Activated CD4-positive, alpha-beta T cell treated with anti-CD3 and anti-CD28 coated beads, Interleukin-2, amount 10 ng/mL, durations not matched to agents 24 days and 14 days (primary cell): ENCODE results near the gene SGCG. TPM values are rescaled to one million over a fixed set of nuclear protein-coding genes. Genes with fewer than 3 reads are reported as not detected.

Source experiments
- DNase-seq: peaks from one replicate; pipeline ENCODE4 v3.0.0; 2022
- H3K27ac Mint-ChIP-seq: one replicate; pipeline ENCODE4 v1.8.0; 2022; ENCODE audit warnings: mild to moderate bottlenecking, mixed read lengths
- H3K27me3 Mint-ChIP-seq: one replicate; pipeline ENCODE4 v1.8.0; 2022; ENCODE audit warnings: mixed read lengths
- H3K36me3 Mint-ChIP-seq: one replicate; pipeline ENCODE4 v1.8.0; 2022; ENCODE audit warnings: low read depth, mild to moderate bottlenecking, mixed read lengths
- H3K4me1 Mint-ChIP-seq: one replicate; pipeline ENCODE4 v1.8.0; 2021; ENCODE audit warnings: mixed read lengths
- H3K4me3 Mint-ChIP-seq: one replicate; pipeline ENCODE4 v1.8.0; 2022; ENCODE audit warnings: mild to moderate bottlenecking, moderate library complexity, mixed read lengths
- H3K9me3 Mint-ChIP-seq: one replicate; pipeline ENCODE4 v1.8.0; 2021; ENCODE audit warnings: mixed read lengths
- intact Hi-C: fragments of 100-400 bp; cut with micrococcal nuclease; formaldehyde crosslinking; loops from one replicate; pipeline ENCODE4 v1.15.1; 2023
- total RNA-seq: library from RNA; stranded (reverse); gene quantifications from 2 replicates; pipeline ENCODE4 v1.2.3, GENCODE V29; 2022

Gene SGCG
- total RNA-seq, 1 donor from 2014 or later, result not detected

DNA sequence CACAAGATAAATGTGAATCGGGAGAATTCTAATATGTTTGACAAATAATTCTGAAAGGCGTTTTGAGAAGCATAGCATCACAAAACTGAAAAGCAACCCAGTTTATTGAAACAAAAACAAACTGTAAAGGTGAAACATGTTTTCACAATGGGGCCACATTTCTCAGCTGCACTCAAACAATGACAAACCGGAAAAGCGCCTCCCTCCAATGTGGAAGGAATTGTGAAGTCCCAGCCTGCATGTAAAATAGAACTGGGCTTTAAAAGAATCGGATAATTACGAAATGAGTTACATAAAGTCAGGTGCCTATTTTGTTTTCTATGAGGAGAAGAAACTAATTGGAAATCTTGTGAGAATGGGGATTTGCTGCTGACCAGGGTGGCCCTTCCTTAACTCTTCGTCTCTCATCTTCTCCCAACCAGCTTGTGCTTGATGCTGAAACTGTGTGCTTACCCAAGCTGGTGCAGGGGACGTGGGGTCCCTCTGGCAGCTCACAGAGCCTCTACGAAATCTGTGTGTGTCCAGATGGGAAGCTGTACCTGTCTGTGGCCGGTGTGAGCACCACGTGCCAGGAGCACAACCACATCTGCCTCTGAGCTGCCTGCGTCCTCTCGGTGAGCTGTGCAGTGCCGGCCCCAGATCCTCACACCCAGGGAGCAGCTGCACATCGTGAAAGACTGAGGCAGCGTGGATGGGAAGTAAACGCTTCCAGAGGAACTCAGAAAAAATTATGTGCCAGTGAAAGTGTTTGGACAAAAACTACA lies 143.3 kb downstream of the SGCG start:
- no peak overlapping the region for H3K4me3 Mint-ChIP-seq
- peaks cover 2% of the 10 kb centered on the region for H3K27me3 Mint-ChIP-seq
- H3K9me3 Mint-ChIP-seq, result no peaks in the 10 kb centered on the region
- DNase-seq, result no peak
- intact Hi-C loops, result no loop called here
- peaks cover 2% of the 10 kb centered on the region for H3K36me3 Mint-ChIP-seq
- H3K27ac Mint-ChIP-seq, result peak overlapping the region; percentile 37
- H3K4me1 Mint-ChIP-seq, result peaks cover 34% of the 10 kb centered on the region

DNA sequence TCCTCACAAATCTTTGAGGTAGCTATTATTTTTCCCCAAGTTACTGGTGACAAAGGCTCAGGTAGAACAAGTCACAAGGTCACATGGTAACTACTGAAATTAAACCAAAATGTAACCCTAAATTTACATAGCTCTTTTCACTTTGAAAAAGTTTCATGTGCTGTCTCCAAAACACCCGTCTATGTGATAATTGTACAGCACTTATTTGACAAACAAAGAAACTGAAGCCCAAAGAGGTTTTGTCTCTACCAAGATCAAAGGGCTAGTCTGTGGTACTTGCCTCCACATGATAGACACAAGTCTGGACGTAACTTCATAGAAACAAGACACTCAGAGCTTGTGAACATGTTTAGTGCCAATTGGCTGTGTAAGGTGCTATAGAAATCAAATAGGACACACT lies 144.4 kb downstream of the SGCG start:
- Mint-ChIP-seq H3K4me3 (no peak overlapping the region), H3K36me3 (peaks cover 2% of the 10 kb centered on the region), H3K4me1 (peaks cover 26% of the 10 kb centered on the region), H3K27me3 (peaks cover 2% of the 10 kb centered on the region), H3K9me3 (no peaks in the 10 kb centered on the region), H3K27ac (no peak overlapping the region)
- DNase-seq, result no peak
- intact Hi-C loops, result no loop called here

DNA sequence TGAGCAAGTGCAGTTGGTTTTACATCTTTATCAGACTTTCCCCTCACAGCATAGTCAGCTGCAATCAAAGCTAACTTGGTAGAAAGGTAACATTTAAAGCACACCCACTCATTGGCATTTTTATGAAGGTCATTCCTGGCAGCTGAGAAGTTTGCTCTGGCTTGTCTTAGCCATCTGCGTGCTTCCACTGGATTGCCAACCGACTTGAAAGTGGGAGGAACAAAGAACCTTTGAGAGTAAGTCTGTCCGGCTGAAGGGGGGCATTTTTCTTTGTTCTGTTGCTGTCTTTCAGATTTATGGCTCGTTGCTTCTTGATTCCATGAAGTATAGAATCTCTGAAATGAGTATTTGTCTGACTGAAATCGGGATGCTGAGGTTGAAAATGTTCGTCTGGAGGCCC lies 149.6 kb downstream of the SGCG start:
- intact Hi-C loops, result no loop called here
- Mint-ChIP-seq H3K27me3 (no peaks in the 10 kb centered on the region), H3K9me3 (peaks cover 19% of the 10 kb centered on the region), H3K36me3 (peaks cover 45% of the 10 kb centered on the region), H3K4me3 (no peak overlapping the region), H3K4me1 (peaks cover under 1% of the 10 kb centered on the region), H3K27ac (no peak overlapping the region)
- DNase-seq, result no peak

DNA sequence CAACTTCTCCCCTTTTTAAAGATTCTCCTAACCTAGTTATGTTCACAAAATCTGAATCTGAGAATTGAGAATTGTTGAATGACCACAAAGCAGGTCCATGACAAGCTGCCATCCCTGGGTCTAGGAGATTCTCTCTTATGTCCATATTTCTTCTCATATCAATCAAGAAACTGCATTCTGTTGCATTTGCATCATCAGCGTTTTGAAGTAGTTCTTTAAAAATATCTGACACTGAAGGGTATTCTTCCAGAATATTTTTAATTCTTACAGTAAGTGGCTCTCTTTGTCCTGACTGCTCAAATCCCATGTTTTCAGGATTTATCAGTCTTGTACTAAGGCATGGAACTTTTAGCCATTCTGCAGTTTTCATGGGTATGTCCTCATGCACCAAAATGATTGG lies 158.4 kb downstream of the SGCG start:
- peaks cover 78% of the 10 kb centered on the region for H3K36me3 Mint-ChIP-seq
- H3K27me3 Mint-ChIP-seq, result no peaks in the 10 kb centered on the region
- no peak overlapping the region for H3K27ac Mint-ChIP-seq
- H3K4me3 Mint-ChIP-seq, result no peak overlapping the region
- no peaks in the 10 kb centered on the region for H3K4me1 Mint-ChIP-seq
- no peak for DNase-seq
- peaks cover 27% of the 10 kb centered on the region for H3K9me3 Mint-ChIP-seq
- intact Hi-C loops, result no loop called here

DNA sequence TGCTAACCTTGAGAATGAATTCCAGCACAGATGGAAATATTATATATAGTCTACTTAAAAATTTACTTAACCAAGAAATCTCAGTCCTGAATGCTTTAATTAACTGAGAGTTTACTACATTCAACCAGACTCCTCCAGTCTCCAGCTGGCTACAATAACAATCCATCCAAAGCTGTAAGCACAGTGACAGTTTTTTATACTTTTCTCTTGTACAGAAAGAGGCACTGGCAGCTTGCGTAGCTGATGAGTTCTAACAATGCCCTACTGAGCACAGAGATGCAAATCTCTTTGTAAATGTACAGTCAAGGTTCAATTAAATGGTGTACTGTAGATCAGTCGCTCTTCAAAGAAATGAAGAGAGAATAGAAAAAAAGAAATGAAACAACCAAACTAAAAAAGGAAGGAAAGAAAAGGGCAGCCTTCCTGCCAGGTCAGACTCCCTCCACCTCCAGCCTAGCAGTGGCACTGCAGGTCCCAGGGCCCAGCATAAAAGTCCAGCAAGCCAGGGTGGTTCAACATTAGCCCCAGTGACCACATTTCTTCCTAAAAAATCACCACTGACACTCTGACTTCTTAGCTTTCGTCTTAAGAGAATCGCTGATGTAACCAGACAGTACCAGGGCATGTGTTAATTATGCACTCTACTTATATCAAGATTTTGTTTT lies 164.3 kb downstream of the SGCG start:
- no peaks in the 10 kb centered on the region for H3K27me3 Mint-ChIP-seq
- no peak overlapping the region for H3K4me3 Mint-ChIP-seq
- H3K9me3 Mint-ChIP-seq, result peaks cover under 1% of the 10 kb centered on the region
- no peak for DNase-seq
- H3K27ac Mint-ChIP-seq, result no peak overlapping the region
- H3K4me1 Mint-ChIP-seq, result no peaks in the 10 kb centered on the region
- intact Hi-C loops, result no loop called here
- peaks cover 75% of the 10 kb centered on the region for H3K36me3 Mint-ChIP-seq

DNA sequence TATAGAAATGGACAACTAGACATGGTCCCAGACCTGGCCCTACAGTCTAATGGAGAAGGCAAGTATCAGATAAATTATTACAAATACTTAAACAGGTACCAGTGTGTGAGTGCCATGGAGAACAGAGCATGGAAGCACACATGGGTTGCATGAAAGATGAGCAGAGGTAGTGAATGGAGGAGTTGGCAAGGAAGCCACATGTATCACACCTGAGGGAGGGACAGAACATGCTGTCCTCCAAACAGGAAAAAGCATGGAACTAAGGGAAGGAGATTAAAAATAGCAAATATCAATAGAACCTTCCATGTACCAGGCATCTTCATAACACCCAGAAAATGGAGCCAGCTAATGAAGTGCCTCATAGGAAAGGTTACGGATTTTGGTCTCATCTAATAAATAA lies 166.8 kb downstream of the SGCG start:
- peaks cover 75% of the 10 kb centered on the region for H3K36me3 Mint-ChIP-seq
- peaks cover 5% of the 10 kb centered on the region for H3K4me1 Mint-ChIP-seq
- DNase-seq, result no peak
- H3K27ac Mint-ChIP-seq, result no peak overlapping the region
- no peak overlapping the region for H3K4me3 Mint-ChIP-seq
- intact Hi-C loops, result no loop called here
- no peaks in the 10 kb centered on the region for H3K27me3 Mint-ChIP-seq
- no peaks in the 10 kb centered on the region for H3K9me3 Mint-ChIP-seq

DNA sequence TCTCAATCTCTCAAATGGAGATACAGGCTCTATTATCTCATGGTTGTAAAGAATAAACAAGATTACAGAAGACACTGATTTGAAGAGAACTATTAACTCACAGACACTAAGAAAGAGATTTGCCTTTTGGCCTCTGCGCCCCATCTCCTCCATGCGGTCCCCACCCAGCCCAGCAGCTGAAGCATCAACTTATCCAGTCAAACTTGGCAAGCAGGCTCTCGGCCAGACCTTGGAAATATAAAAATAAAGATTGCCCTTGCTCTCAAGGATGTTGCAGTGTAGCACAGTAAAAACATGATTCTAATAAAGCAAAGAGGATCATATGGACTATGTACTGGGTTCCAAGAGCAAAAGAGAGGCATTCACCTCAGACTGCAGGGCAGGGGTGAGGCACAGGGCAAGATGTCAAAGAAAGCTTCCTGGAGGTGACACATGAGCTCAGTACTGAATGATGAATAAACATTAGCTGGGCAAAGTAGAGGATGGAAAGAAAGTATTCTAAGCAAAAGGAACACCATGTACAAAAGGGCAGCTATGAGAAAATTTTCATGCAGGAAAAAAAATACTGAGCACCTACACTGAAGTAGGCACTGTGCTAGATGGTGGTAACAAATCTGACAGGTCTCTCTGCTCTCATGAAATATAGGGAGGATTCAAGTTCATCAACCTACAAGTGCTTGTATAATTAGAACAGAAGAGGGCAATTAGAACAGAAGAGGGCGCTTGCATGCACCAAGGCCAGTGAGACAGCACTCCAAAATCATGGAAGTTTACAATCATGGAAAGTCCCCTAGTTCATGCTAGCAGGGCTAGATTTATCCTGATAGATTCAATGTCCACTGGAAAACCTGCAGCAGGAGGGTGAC lies 167.7 kb downstream of the SGCG start:
- no peak for DNase-seq
- Mint-ChIP-seq H3K4me3 (no peak overlapping the region), H3K9me3 (no peaks in the 10 kb centered on the region), H3K27me3 (no peaks in the 10 kb centered on the region), H3K36me3 (peaks cover 77% of the 10 kb centered on the region), H3K27ac (no peak overlapping the region), H3K4me1 (peaks cover 5% of the 10 kb centered on the region)
- intact Hi-C loops, result no loop called here

DNA sequence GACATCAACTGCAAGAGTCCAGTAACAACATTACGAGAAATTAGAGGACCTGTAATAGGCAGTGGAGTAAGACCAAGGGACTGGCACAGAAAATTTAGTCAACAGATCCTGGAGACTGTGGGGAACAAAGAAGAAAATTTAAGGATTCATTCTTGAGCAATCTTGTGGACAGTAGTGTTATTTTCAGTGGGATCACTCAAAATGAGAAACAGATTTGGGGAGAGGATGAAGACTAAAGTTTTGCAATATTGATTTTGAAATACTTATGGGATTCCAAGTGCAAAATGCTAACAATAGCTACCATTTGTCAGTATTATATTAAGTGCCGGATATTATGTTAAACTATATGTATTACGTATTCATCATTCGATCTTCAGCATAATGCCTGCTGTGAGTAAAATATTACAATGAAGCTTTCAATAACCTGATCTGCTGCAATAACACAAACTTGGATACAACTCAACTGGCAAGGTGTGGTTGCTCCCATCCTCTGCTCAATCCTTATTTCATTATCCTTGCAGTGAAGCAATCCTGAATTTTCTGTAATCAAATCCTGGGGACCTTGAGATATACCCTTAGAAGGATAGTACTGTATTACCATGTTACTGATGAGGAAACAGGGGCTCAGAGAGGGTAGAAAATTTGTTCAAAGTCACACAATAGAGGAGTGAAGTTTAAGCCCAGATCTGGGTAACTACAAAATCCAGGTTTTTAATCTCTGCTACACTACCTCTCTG lies 168.6 kb downstream of the SGCG start:
- intact Hi-C loops, result no loop called here
- Mint-ChIP-seq H3K9me3 (no peaks in the 10 kb centered on the region), H3K36me3 (peaks cover 78% of the 10 kb centered on the region), H3K4me1 (peaks cover 5% of the 10 kb centered on the region), H3K4me3 (no peak overlapping the region), H3K27ac (no peak overlapping the region), H3K27me3 (no peaks in the 10 kb centered on the region)
- no peak for DNase-seq

DNA sequence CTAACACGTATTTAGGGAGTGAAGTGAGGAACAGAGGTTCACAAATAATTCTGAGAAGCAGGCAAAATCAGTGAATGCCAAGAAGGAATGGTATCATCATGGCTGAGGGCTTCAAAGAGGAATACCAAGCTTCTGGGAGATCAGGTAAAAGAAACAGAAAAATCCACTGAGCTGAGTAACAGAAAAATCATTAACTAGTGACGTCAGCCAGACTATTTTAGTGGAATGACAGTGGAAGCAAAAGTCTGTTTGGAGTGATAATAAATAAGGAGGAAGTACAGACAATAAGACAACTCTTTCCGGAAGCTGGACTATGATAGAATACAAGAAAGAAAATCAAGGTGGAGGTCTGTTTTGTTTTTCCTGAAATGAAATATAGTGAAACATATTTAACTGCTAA lies 169.2 kb downstream of the SGCG start:
- Mint-ChIP-seq H3K4me1 (peaks cover 5% of the 10 kb centered on the region), H3K9me3 (no peaks in the 10 kb centered on the region), H3K27ac (no peak overlapping the region), H3K36me3 (peaks cover 80% of the 10 kb centered on the region), H3K4me3 (no peak overlapping the region), H3K27me3 (no peaks in the 10 kb centered on the region)
- intact Hi-C loops, result no loop called here
- DNase-seq, result no peak

DNA sequence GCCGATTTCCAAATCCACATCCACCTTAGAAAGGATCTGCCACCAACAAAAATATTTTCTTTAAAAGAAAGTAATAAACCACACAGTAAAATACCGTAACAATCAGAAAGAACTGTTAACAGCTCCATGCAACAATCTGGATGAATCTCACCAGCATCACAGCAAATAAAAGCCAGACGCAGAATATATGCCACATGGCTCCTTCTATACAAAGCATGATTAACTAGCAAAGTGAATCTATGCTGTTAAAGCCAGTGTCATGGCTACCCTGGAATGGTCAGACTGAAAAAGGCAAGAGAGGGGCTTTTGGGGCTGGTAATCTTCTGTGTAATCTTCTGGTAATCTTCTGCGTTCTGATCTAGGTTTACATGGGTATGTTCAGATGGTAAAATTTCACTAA lies 171.4 kb downstream of the SGCG start:
- H3K36me3 Mint-ChIP-seq, result peaks cover 72% of the 10 kb centered on the region
- H3K4me1 Mint-ChIP-seq, result peaks cover 5% of the 10 kb centered on the region
- no peak overlapping the region for H3K27ac Mint-ChIP-seq
- no peaks in the 10 kb centered on the region for H3K9me3 Mint-ChIP-seq
- H3K4me3 Mint-ChIP-seq, result no peak overlapping the region
- no peak for DNase-seq
- intact Hi-C loops, result no loop called here
- H3K27me3 Mint-ChIP-seq, result no peaks in the 10 kb centered on the region

DNA sequence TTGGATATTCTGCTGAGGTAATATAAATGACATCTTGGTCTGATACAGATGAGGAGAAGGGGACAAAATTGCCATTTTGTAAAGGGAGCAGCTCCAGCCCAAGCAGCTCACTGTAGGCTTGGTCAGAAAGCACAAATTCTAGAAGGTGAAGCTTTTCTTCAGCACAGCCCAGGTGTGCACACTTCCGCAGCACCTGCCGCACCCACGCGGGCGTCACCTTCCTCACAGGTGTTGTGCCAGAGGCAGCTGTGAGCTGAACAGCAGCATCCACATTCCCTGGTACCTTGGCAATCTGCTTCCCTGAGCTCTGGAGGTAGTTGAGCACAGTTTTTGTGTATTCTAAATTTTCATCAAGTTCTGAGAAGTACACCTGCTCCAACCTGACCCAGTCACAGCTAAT lies 173.7 kb downstream of the SGCG start:
- DNase-seq, result no peak
- H3K4me1 Mint-ChIP-seq, result peaks cover 5% of the 10 kb centered on the region
- intact Hi-C loops, result no loop called here
- no peak overlapping the region for H3K4me3 Mint-ChIP-seq
- no peaks in the 10 kb centered on the region for H3K27me3 Mint-ChIP-seq
- H3K36me3 Mint-ChIP-seq, result peaks cover 57% of the 10 kb centered on the region
- no peak overlapping the region for H3K27ac Mint-ChIP-seq
- no peaks in the 10 kb centered on the region for H3K9me3 Mint-ChIP-seq

DNA sequence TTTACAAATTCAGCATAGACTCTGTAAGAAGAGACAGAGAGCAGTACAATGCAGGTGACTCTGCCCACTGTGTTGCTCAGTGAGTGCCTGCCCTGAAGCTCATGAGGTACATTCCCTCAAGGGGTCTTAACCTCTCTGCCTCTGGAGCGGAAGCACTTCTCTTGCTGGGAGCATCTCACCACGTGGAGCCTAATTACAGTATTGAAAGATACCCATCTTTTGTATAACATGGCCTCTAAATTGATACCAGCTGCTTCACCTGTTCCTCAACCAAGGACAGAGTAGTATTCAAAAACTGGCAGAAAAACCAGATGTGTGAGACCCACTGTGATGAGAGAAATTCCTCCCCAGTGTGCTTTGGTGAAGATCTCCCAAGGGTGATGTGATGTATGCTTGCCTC lies 175.6 kb downstream of the SGCG start:
- no peak overlapping the region for H3K27ac Mint-ChIP-seq

DNA sequence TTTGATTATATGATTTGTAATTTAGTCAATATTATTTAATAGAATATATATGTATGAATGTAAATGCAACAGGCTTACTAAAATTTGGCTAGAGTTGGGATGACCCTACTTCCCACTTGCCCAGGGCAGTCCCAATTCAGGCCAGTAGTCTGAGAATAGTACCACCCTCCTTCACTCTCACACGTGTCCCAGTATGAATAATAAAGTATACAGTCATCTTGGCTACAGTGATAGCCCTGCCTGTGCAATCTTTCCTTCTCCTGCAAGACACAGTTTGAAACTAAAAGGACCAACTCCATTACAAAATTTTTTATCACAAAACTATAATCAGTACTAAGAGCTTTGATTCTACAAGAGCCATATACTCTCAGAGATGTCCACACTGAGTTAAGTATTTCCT lies 176.6 kb downstream of the SGCG start:
- no peak overlapping the region for H3K4me3 Mint-ChIP-seq
- no peaks in the 10 kb centered on the region for H3K27me3 Mint-ChIP-seq
- no peaks in the 10 kb centered on the region for H3K4me1 Mint-ChIP-seq
- intact Hi-C loops, result no loop called here
- H3K9me3 Mint-ChIP-seq, result no peaks in the 10 kb centered on the region
- no peak for DNase-seq
- no peak overlapping the region for H3K27ac Mint-ChIP-seq
- H3K36me3 Mint-ChIP-seq, result peaks cover 47% of the 10 kb centered on the region

More for the DNA sequence above, 175.6 kb downstream of the SGCG start:
- peak; percentile 45 for DNase-seq
- Mint-ChIP-seq H3K27me3 (no peaks in the 10 kb centered on the region), H3K4me3 (no peak overlapping the region), H3K4me1 (peaks cover 3% of the 10 kb centered on the region), H3K9me3 (no peaks in the 10 kb centered on the region), H3K36me3 (peaks cover 48% of the 10 kb centered on the region)
- intact Hi-C loops, result no loop called here
